Putamen (tissue), 1 donor: ENCODE data around the gene ARMH3.

Experiments used
- DNase-seq: peaks from one replicate; pipeline ENCODE4 v3.0.0-alpha.2; 2016; ENCODE audit warnings: low spot score

ARMH3 gene

DNA sequence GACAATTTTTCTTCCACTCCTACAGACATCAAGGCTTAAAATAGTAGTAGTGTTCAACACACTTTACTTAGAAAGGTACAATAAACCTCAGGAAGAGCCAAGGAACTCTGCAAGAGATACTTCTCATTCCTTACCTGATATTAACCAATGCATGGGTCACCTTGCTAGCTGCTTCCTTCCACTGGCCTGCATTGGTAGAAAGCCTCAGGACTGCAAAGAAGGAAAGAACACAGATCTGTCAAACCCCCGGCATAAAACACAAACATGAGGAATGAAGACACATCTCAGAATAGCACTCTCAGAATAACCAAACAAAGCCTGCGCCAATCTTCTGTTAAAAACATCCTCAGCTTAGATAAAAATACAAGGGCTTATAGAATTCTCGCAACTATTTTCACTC, 116.2 kb downstream of the ARMH3 start:
- DNase-seq: peak; percentile 42

DNA sequence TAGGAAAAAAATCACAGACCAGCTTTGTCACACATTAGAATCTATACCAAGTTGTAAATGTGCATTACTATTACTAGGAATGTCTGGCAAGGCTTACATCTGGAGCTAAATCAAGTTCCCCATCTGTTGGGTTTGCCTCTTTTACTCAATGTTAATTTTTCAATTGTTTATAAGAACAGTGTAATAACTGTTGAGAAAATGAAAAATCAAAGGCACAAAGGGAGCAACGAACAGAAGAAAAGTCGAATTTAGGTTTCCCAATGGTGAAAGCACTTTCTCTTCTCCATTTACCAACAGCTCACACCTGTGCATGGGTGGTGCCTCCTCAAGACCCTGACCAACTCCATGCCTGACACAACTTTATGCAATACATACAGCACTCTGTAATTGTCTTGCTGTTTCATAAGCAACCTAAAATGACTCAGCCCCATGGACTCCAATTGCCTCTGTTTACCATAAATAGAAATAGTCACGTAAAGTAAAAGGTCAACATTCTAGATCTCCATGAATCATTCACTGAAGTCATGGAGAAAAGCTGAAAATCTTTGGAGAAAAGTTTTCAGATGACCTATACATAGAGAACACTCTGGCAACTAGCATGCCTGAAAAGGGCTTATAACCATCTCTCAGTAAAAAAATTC, 116.8 kb downstream of the ARMH3 start:
- no peak for DNase-seq

DNA sequence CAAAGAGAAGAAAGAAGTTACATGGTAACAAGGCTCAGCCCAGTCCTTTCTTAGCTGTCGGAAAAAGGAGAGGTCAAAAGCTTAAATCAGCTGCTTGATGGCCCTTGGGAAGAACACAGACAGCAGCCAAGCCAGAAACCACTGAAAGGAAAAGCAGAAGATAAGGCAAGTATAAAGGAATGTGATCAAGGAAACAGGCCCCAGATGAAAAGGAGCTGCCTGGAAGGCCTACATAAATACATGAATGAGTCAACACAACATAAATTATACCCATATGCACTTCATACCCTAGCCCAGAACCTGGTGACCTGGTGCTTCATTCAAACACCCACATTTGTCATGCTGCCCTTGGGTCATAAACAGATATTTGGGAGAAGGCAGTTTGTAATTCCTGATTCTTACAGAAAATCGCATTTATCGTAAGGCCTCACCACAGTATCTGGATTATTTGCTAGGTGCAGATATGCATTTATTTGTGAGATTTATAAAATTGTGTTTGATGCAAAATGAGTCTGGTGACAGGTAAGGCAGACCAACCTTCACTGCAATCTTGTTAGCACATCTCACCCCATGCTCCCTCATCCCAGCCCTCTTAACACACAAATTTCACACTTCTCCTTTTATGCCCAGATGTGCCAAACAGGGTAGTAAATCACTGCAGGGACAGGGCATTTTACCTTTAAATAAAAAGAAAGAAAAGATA, 117.5 kb downstream of the ARMH3 start:
- DNase-seq: no peak

DNA sequence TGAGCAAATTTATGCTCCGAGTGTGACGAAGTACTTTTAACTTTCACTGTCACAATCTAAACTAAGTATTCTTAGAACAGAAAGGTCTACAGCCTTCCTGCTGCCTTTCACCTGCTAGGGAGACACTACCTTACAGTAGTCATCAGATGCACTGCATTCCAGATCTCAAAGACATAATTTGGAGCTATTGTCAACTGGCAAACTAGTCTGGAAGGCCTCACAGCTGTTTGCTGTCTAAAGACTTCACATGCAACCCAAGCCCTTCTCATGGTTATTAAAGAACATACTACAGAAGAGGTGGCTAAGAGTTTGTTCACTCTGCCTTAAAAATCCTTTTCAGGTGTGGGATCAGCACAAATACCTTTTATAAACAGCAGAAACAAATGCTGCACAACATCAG, 120.5 kb downstream of the ARMH3 start:
- DNase-seq: no peak

DNA sequence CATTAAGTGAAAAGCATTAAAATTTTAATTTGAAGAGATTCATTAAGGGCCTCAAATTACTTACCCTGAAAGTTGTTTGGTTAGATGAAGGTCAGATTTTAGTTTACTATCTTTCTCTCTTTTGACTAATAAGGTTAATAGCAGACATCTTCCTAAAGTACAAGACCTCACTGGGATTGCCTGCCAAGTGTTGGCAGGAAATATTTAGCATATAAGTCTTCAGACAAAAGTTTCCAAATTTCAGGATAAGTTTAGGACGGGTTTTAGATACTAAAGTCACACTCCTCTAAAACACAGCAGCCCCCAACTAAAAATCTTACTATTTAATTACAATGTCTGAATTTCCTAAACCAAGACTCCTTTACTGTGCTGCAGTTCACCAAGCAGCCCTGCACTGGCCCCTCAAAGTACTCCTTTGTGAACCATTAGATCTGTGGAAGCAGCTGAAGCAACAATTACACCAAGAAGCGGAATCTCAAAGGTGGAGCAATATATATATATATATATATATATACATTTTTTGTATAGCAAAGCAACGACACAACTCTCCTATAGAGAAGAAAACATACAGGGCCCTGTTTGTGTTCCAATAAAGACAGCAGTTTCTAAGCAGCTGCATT, 121.2 kb downstream of the ARMH3 start:
- DNase-seq: no peak

GRCh38 chr10:101933976-101934375, 122.0 kb downstream of the ARMH3 start:
- DNase-seq: no peak

GRCh38 chr10:101932183-101932582, 123.8 kb downstream of the ARMH3 start:
- DNase-seq: no peak

DNA sequence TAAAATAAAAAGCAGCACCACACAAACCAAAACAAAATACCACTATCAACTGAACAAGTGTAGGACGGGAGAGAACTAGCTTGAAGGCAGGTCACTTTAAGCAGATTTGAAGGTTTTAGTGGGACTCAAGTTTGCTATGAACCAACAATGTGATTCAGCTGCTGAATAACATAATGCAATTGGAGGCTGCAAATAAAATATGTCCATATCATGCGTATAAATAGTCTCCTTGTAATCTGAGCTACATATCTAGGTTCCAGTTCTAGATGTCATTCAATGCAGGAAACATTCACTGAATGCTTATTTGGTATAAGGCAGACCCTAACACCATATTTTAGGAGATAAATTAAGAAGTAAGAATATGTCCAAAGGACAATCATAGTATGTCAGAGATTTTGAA, 130.9 kb downstream of the ARMH3 start:
- DNase-seq: no peak

DNA sequence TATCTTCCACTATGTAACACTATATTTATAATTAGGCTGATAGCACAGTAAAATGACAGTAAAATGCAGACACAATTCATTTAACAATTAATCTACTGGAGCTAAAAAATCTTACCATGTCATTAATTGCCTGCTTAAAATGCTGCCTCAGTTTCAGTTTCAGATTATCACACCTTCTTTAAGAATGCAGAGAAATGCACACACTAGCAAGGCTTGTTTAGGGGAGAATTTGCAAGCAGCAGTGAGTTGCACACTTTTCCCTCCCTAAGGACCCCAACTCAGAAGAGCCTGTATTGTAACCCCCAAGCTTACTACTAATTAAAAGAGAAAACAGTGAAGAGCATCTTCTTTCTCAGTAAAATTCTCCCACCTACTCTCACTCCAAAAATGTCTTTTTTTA, 132.7 kb downstream of the ARMH3 start:
- no peak for DNase-seq

- DNase-seq: no peak
These were observed 133.1 kb downstream of the ARMH3 start for GRCh38 chr10:101922846-101923245.

DNA sequence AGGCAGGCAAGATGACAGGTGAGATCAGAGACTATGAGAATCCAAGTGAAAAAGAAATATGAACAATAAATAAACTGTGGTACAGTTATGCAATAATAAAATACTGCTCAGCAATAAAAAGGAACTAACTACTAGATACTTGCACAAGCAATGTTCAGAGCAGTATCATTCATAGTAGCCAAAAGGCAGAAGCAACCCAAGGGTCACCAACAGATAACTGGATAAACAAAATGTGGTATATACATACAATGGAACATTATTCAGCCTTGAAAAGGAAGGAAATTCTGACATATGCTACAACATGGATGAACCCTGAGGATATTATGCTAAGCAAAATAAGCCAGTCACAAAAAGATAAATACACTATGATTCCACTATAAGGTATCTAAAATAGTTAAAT, 135.4 kb downstream of the ARMH3 start:
- no peak for DNase-seq

GRCh38 chr10:101919026-101919770, 136.8 kb downstream of the ARMH3 start:
- no peak for DNase-seq

DNA sequence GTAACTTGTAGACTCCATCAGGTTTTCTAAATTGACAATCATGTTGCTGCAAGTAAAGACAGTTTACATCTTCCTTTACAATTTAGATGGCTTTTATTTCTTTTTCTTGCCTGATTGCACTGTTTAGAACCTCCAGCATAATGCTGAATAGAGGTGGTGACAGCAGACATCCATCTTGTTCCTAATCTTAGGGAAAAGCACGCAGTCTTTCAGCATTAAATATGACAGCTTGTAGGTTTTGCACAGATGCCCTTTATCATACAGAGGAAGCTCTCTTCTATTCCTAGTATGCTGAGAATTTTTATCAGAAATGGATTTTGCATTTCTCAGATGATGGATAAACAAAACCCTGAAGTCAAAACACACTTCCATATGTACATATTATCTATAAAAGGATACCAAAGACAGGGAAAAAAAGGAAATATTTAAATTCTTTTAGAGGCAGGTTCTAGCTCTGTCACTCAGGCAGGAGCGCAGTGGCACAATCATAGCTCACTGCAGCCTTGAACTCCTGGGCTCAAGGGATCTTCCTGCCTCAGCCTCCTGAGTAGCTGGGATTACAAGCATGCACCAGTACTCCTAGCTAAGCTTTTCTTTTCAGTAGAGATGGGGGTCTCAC, 143.3 kb downstream of the ARMH3 start:
- no peak for DNase-seq

DNA sequence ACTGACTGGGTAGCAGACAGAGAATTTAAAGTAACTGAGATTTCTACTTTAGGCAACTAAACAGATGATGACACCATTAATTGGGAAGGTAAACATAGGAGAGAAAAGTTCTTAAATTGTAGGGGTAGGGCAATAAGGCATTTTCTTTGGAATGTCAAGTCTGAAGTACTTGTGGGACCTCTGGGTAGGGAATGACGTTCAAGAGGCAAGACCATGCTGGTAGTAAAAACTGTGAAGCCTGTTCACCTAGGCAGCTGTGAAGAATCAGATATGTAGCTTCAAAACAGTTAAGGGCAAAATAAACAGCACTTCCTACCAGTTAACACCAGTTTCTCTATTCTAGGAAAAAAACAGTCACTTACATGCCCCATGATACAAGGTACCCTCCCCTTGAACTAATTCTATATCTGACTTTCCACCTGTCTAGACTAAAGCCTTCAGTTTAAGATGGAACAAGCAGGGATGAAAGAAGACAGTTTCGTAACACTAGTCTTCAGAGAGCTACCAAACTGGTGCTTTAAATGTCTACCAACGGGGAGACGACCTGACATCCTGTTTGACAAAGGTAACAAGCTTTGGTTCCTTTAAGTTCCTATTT, 149.3 kb downstream of the ARMH3 start:
- no peak for DNase-seq

DNA sequence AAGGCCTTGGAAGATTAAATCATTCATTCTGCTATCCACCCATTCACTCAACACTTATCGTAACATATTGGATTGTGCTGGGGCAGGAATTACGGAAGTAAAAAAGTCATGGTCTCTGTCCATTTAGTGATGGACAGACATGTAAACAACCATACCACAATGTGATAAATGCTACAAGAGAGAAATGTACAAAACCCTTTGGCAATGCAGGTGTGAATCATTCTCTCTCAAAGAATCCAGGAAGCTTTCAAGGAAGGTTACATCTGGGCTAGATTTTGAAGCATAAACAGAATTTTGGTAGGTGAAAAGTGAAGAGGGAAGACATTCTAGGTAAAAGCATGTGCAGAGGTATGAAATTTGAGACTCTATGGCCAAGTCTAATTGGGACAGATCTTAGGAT, 150.7 kb downstream of the ARMH3 start:
- DNase-seq: no peak

DNA sequence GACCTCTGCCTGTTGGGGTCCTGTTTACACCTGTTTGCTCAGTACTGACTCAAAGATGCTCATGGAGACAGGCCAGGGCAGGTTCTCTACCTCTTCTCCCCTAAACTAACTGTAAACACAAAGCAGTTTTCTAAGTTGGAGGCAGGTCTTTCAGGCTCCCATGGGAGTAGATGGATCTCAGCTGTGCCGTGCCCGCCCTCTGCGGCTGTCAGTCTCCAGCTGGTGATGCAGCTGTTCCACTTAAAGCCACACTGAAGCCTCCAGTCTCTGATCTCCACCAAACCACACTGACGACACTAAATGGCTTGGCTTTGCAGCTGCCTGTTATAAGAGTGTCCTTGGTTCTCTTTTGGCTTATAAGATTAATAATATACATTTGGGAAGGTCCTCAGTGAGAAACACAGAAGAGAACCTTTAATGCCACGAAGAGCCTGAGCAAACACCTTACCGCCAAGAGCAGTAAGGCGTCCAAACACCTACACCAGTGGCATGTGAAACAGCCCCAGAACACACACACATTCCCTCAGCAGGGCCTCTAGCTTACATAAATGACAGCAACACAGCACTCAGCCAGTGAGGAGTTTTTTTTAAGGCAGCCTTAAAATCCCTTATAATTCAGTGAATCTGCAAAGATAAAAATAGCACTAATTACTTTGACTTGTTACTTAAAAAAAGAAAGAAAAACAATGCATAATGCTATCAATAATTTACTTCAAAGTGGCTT, 152.0 kb downstream of the ARMH3 start:
- DNase-seq: no peak

- DNase-seq: no peak
These were observed 153.2 kb downstream of the ARMH3 start for GRCh38 chr10:101902820-101903145.

DNA sequence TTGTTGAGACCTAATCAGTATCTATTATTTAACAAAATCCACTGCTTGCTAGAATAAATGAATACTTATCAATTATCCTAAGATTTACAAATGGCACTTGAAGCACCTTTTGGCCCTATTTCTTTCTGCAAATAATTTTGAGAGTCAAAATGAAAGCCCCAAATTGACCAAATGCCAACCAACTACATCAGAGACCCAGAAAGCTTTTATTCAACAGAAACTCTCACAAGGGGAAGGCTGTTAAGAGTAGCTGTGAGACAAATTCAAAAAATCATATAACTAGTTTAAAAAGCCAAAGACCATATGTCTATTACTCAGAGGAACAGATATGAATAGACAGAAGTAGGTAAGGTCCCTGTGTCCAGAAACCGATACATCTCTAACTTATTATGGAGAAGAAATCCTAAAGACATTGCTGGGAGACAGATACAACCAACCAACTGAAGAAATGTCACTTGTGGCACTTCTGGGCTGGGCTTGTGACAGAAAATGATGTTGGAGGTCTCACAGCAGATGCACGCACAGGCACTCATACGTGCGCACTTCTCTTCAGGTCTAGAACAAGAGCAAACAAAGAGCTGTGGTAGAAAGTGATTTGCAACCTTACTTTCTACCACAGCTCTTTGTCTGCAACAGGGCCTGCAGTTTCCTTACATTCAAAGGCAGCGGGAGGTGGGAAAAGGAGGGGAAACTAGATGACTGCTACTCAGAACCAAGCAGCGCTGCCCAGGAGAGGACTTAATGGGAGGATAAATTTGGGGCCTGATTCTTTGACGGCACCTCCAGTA, 153.7 kb downstream of the ARMH3 start:
- DNase-seq: no peak

- no peak for DNase-seq
These were observed 154.6 kb downstream of the ARMH3 start for GRCh38 chr10:101901340-101901739.

- no peak for DNase-seq
These were observed 158.3 kb downstream of the ARMH3 start for GRCh38 chr10:101897633-101898032.
